SH-SY5Y (cell line): ENCODE data around the gene PTPRG.

ENCODE experiments used
- GATA2 ChIP-seq: IDR thresholded peaks from 2 replicates; pipeline ENCODE4 v1.6.1; 2011; ENCODE audit warnings: mild to moderate bottlenecking, low read depth, low read length
- GATA3 ChIP-seq: IDR thresholded peaks from 2 replicates; pipeline ENCODE4 v1.6.1; 2011; ENCODE audit warnings: low read depth, mild to moderate bottlenecking, low read length, moderate library complexity

- TF ChIP-seq GATA2 (no peak), GATA3 (no peak)
These were observed 533.7 kb downstream of the PTPRG start for GRCh38 chr3:62095080-62095479.
